ENCODE results near the gene KAT6B.
"Not testable (repeated sequence)": the region's sequence is repeated elsewhere in the genome, so short reads cannot be mapped to it uniquely, and the experiment has no call there.

Gene KAT6B

GRCh38 chr10:75043256-75044131, 217.1 kb downstream of the KAT6B start:
- DNase-seq = no peak

GRCh38 chr10:75048669-75049098, 222.3 kb downstream of the KAT6B start:
- no peak for DNase-seq

GRCh38 chr10:75049316-75050148, 223.1 kb downstream of the KAT6B start:
- no peak for DNase-seq

- no peak for DNase-seq
Measured at GRCh38 chr10:75050149-75050919, 223.9 kb downstream of the KAT6B start.

- no peak for DNase-seq
Measured at GRCh38 chr10:75051308-75051707, 224.9 kb downstream of the KAT6B start.

GRCh38 chr10:75055896-75056406, 229.6 kb downstream of the KAT6B start:
- not testable (repeated sequence) for DNase-seq

- no peak for DNase-seq
Measured at GRCh38 chr10:75057680-75058079, 231.3 kb downstream of the KAT6B start.

GRCh38 chr10:75058161-75058560, 231.8 kb downstream of the KAT6B start:
- DNase-seq = no peak

GRCh38 chr10:75061709-75062505, 235.5 kb downstream of the KAT6B start:
- DNase-seq = no peak

- DNase-seq = no peak
Measured at GRCh38 chr10:75062506-75063299, 236.3 kb downstream of the KAT6B start.

- DNase-seq = no peak
Measured at GRCh38 chr10:75063461-75064230, 237.2 kb downstream of the KAT6B start.

GRCh38 chr10:75065076-75065475, 238.7 kb downstream of the KAT6B start:
- no peak for DNase-seq

- no peak for DNase-seq
Measured at GRCh38 chr10:75066271-75066670, 239.9 kb downstream of the KAT6B start.

GRCh38 chr10:75067272-75067671, 240.9 kb downstream of the KAT6B start:
- DNase-seq = no peak

GRCh38 chr10:75068523-75068922, 242.1 kb downstream of the KAT6B start:
- no peak for DNase-seq

- DNase-seq = no peak
Measured at GRCh38 chr10:75070476-75070875, 244.1 kb downstream of the KAT6B start.

- no peak for DNase-seq
Measured at GRCh38 chr10:75070961-75071428, 244.6 kb downstream of the KAT6B start.

GRCh38 chr10:75071756-75072155, 245.4 kb downstream of the KAT6B start:
- DNase-seq = no peak

- DNase-seq = no peak
Measured at GRCh38 chr10:75072727-75073126, 246.3 kb downstream of the KAT6B start.

- DNase-seq = no peak
Measured at GRCh38 chr10:75073442-75073841, 247.0 kb downstream of the KAT6B start.

Data from T1000 (cell line).